GM23248 (cell line): ENCODE data around the gene RNF214.

ENCODE experiments used
- EZH2 ChIP-seq: fragments of 200-600 bp; sonication (generic); IDR thresholded peaks from 2 replicates; pipeline ENCODE4 v1.6.1; 2018; ENCODE audit warnings: antibody characterized with exemption, mild to moderate bottlenecking; ENCODE audit not compliant: insufficient read depth, poor library complexity, severe bottlenecking
- EZH2phosphoT487 ChIP-seq: fragments of 200-600 bp; sonication (generic); IDR thresholded peaks from 2 replicates; pipeline ENCODE4 v1.6.1; 2018; ENCODE audit warnings: antibody characterized with exemption, moderate library complexity, mild to moderate bottlenecking, low read depth; ENCODE audit not compliant: insufficient read depth

DNA sequence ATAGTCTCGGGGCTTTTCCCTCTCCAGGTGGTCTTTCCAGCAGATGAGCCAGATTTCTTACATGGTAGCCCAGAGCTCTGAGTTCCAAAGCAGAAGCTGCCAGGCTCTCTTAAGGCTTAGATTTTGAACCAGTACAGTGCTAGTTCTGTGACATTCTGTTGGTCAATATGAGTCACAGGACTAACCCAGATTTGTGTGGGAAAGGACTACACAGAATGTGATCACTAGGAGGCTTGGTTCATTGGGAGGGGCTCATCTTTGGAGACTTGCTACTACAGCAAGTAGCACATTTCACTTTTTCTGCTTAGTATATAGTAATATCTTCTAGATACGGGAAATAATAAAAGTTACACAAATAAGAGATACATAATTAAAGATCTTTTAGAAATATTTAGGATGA lies 24.1 kb downstream of the RNF214 start:
- TF ChIP-seq EZH2 = no peak
- TF ChIP-seq EZH2phosphoT487 = no peak
